Breast epithelium (tissue), 3 donors: ENCODE results near the gene HSPA2.

Source experiments
- POLR2A ChIP-seq: fragments of 450-650 bp; IDR thresholded peaks from one replicate; pipeline ENCODE4 v1.6.1; 2016; ENCODE audit warnings: antibody characterized with exemption, mild to moderate bottlenecking, moderate library complexity
- POLR2AphosphoS5 ChIP-seq, 3 donors: sonication (generic); formaldehyde crosslinking; IDR thresholded peaks; one replicate each; pipeline ENCODE4 v1.6.1; 2017; ENCODE audit warnings: antibody characterized with exemption in 3 of 3
- TF ChIP-seq, protein P1 (sequence below), 3 donors: fragments of 450-650 bp; IDR thresholded peaks; one replicate each; pipeline ENCODE4 v1.5.1; 2016 to 2017; ENCODE audit warnings: antibody characterized with exemption in 3 of 3, mild to moderate bottlenecking in 3 of 3, moderate library complexity in 3 of 3

DNA sequence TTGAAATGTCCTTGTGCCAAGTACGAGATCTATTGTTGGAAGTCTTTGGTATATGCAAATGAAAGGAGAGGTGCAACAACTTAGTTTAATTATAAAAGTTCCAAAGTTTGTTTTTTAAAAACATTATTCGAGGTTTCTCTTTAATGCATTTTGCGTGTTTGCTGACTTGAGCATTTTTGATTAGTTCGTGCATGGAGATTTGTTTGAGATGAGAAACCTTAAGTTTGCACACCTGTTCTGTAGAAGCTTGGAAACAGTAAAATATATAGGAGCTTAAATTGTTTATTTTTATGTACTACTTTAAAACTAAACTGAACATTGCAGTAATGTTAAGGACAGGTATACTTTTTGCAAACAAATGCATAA is 2.3 kb downstream of the HSPA2 start:
- TF ChIP-seq, protein P1, sequence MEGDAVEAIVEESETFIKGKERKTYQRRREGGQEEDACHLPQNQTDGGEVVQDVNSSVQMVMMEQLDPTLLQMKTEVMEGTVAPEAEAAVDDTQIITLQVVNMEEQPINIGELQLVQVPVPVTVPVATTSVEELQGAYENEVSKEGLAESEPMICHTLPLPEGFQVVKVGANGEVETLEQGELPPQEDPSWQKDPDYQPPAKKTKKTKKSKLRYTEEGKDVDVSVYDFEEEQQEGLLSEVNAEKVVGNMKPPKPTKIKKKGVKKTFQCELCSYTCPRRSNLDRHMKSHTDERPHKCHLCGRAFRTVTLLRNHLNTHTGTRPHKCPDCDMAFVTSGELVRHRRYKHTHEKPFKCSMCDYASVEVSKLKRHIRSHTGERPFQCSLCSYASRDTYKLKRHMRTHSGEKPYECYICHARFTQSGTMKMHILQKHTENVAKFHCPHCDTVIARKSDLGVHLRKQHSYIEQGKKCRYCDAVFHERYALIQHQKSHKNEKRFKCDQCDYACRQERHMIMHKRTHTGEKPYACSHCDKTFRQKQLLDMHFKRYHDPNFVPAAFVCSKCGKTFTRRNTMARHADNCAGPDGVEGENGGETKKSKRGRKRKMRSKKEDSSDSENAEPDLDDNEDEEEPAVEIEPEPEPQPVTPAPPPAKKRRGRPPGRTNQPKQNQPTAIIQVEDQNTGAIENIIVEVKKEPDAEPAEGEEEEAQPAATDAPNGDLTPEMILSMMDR (IDR thresholded peaks at IDR 0.05), result no peak
- TF ChIP-seq POLR2A (no peak), POLR2AphosphoS5 (IDR thresholded peaks at IDR 0.05) (no peak)
